RWPE2 (cell line): ENCODE results near the gene EIF5B.

Experiments
- ATAC-seq: fragments of 200-7000 bp; cut with Tn5 transposase; 3 replicates; pipeline ENCODE4 v1.9.1; 2021; ENCODE audit warnings: low read depth
- DNase-seq: peaks from one replicate; pipeline ENCODE4 v3.0.0-alpha.2; 2020; ENCODE audit warnings: low spot score
- H3K27ac ChIP-seq: fragments of 450-650 bp; 2 replicates; pipeline ENCODE4 v1.5.1; 2017; ENCODE audit warnings: mild to moderate bottlenecking; ENCODE audit not compliant: poor library complexity, severe bottlenecking
- H3K27me3 ChIP-seq: fragments of 250-450 bp; sonication (Bioruptor Pico); 2 replicates; pipeline ENCODE4 v1.5.1; 2021; ENCODE audit warnings: mild to moderate bottlenecking, moderate library complexity; ENCODE audit not compliant: insufficient read depth, poor library complexity, severe bottlenecking
- H3K36me3 ChIP-seq: fragments of 250-450 bp; sonication (Bioruptor Pico); 2 replicates; pipeline ENCODE4 v1.5.1; 2020; ENCODE audit warnings: low read depth, mild to moderate bottlenecking, moderate library complexity
- H3K4me1 ChIP-seq: fragments of 250-450 bp; sonication (Bioruptor Pico); 2 replicates; pipeline ENCODE4 v1.5.1; 2021; ENCODE audit warnings: mild to moderate bottlenecking, moderate library complexity; ENCODE audit not compliant: insufficient read depth, poor library complexity, severe bottlenecking
- H3K4me3 ChIP-seq: fragments of 250-450 bp; sonication (Bioruptor Pico); 2 replicates; pipeline ENCODE4 v1.5.1; 2021; ENCODE audit warnings: mild to moderate bottlenecking, moderate library complexity; ENCODE audit not compliant: severe bottlenecking
- H3K9me3 ChIP-seq: fragments of 250-450 bp; sonication (Bioruptor Pico); 2 replicates; pipeline ENCODE4 v1.5.1; 2021; ENCODE audit warnings: mild to moderate bottlenecking, moderate library complexity; ENCODE audit not compliant: severe bottlenecking
- CTCF ChIP-seq: fragments of 450-650 bp; IDR thresholded peaks from one replicate; pipeline ENCODE4 v1.5.1; 2017; ENCODE audit warnings: mild to moderate bottlenecking, moderate library complexity; ENCODE audit not compliant: poor library complexity, severe bottlenecking

Gene EIF5B

GRCh38 chr2:99420751-99421299 lies 83.6 kb downstream of the EIF5B start:
- Histone ChIP-seq H3K27ac (peak overlapping the region; percentile 36), H3K4me3 (no peak overlapping the region), H3K4me1 (no peaks in the 10 kb centered on the region), H3K27me3 (no peaks in the 10 kb centered on the region), H3K36me3 (peaks cover 94% of the 10 kb centered on the region), H3K9me3 (no peaks in the 10 kb centered on the region)
- no peak for TF ChIP-seq CTCF
- DNase-seq (no peak), ATAC-seq (peak; percentile 25; the same call in 1 of the 3 replicates)

GRCh38 chr2:99421469-99421868 lies 84.3 kb downstream of the EIF5B start:
- H3K4me1 ChIP-seq: no peaks in the 10 kb centered on the region
- no peak for DNase-seq
- H3K9me3 ChIP-seq: no peaks in the 10 kb centered on the region
- no peaks in the 10 kb centered on the region for H3K27me3 ChIP-seq
- H3K36me3 ChIP-seq: peaks cover 92% of the 10 kb centered on the region
- no peak for TF ChIP-seq CTCF
- H3K4me3 ChIP-seq: no peak overlapping the region
- no peak for ATAC-seq
- H3K27ac ChIP-seq: no peak overlapping the region

- H3K27ac ChIP-seq: no peak overlapping the region
- ATAC-seq: no peak
- no peaks in the 10 kb centered on the region for H3K4me1 ChIP-seq
Measured at GRCh38 chr2:99422599-99422998, 85.4 kb downstream of the EIF5B start.

GRCh38 chr2:99424371-99424770 lies 87.2 kb downstream of the EIF5B start:
- no peak overlapping the region for H3K4me3 ChIP-seq
- H3K4me1 ChIP-seq: no peaks in the 10 kb centered on the region
- TF ChIP-seq CTCF: no peak
- H3K36me3 ChIP-seq: peaks cover 94% of the 10 kb centered on the region
- no peak for DNase-seq
- no peaks in the 10 kb centered on the region for H3K27me3 ChIP-seq
- H3K9me3 ChIP-seq: no peaks in the 10 kb centered on the region
- no peak overlapping the region for H3K27ac ChIP-seq
- ATAC-seq: no peak

More at GRCh38 chr2:99422599-99422998, 85.4 kb downstream of the EIF5B start:
- DNase-seq: no peak
- no peak for TF ChIP-seq CTCF
- no peaks in the 10 kb centered on the region for H3K9me3 ChIP-seq
- no peaks in the 10 kb centered on the region for H3K27me3 ChIP-seq
- peaks cover 94% of the 10 kb centered on the region for H3K36me3 ChIP-seq
- no peak overlapping the region for H3K4me3 ChIP-seq

GRCh38 chr2:99425022-99425421 lies 87.8 kb downstream of the EIF5B start:
- ATAC-seq (0 out of 3 replicates have a peak, but pooled peaks have one; percentile 45), DNase-seq (no peak)
- H3K36me3 ChIP-seq: peaks cover 94% of the 10 kb centered on the region
- no peak for TF ChIP-seq CTCF
- H3K9me3 ChIP-seq: no peaks in the 10 kb centered on the region
- no peak overlapping the region for H3K27ac ChIP-seq
- no peaks in the 10 kb centered on the region for H3K4me1 ChIP-seq
- no peak overlapping the region for H3K4me3 ChIP-seq
- H3K27me3 ChIP-seq: no peaks in the 10 kb centered on the region
